ENCODE measurements around the gene JAM3. TPM values are rescaled to one million over a fixed set of nuclear protein-coding genes. Genes with fewer than 3 reads are reported as not detected.

The JAM3 gene
- polyA plus RNA-seq, 1 of the 3 experiments (the other 2 are of a cell fraction) = 56.8 TPM

DNA sequence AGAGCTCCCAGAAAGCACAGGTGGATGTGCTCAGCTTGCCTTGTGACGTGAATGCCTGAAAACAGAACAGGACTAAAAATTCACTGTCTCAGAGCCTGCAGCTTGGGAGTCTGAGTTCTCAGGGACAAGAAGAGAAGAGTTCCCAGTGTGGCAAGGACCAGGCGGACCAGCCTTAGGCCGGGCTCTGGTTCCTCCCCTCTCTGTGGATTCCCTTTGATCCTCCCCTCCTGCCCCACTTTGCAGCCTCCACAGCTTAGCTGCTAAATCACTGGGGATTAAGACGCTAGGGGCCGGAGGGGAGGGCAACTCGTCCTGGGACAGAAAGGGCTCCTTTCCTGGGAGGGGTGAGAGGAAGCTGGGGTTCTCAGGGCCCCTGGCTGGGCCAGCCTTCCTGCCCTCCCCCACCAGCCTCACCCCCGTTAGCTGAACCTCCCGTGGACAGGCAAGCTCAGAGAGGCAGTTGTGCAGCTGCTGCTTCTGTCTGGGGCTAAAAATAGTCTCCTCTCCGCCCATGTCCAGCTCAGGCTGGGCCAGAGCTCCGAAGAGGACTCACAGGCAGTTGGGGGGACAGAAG, 29.9 kb upstream of the JAM3 start (continued):
- TF ChIP-seq USF1 (IDR thresholded peaks at IDR 0.05; ENCODE audit: borderline replicate concordance, low read depth) = no peak
- no peak for TF ChIP-seq RCOR1 (IDR thresholded peaks at IDR 0.05; ENCODE audit: low read length)
- no peak for TF ChIP-seq NFIC (IDR thresholded peaks at IDR 0.05; ENCODE audit: borderline replicate concordance)
- no peak for TF ChIP-seq MXI1 (IDR thresholded peaks at IDR 0.05; ENCODE audit: low read depth, low read length)
- no peak for TF ChIP-seq ZBTB33 (IDR thresholded peaks at IDR 0.05; ENCODE audit: borderline replicate concordance, low read depth)
- no peak for TF ChIP-seq ELF1 (IDR thresholded peaks at IDR 0.05)

DNA sequence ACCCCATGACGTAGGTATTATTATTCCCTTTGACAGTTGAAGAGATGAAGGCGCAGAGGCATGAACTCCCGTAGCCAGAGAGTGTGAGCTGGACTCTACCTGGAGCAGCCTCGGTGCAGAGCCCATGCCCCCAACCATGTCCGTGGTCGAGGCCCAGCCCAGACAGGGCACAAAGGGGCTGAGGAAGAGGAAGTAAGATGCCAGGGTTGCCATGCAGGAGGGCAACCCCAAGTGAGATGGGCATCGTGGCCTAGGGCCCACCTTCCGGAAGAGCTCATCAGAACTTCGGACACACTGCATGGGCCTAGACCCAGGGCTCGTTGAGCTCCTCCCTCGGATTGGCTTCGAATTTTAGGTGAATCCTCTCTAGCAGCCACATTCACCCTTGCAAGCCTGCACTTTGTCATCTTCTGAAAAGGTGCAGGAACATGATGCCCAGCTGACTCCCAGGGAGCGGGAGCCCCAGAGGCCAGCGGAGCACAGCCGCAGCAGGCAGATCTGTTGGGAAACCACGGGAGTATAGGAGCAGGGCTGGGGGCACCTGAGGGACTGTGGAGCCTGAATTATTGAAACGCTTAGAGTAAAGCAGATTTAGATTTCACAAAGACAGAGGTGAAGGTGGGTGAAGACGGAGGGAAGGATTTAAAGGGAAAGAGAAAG, 29.0 kb upstream of the JAM3 start:
- ChIA-PET CTCF (interaction anchor here (1.2 to 17.1 kb wide), 7 partner anchors 11 to 114 kb away, joined by 3 to 293 read pairs (median 6); no protein-coding TSS in a partner anchor), POLR2A (interaction anchor here (1.0 to 1.8 kb wide), 2 partner anchors 93 to 105 kb away, joined by 4 to 14 read pairs; no protein-coding TSS in a partner anchor)
- Histone ChIP-seq H3K79me2 (ENCODE audit: insufficient read depth) (no peaks in the 10 kb centered on the region), H3K9me2 (no peaks in the 10 kb centered on the region), H3K27ac (ENCODE audit: low read depth in 2 of 2, low read length in 1 of 2) (no peak overlapping the region), H3F3A (replicated peaks; ENCODE audit: insufficient read depth) (peaks cover 5% of the 10 kb centered on the region), H3K27me3 (ENCODE audit: insufficient read depth) (no peaks in the 10 kb centered on the region), H3K9me3 (no peaks in the 10 kb centered on the region), H4K20me1 (ENCODE audit: insufficient read depth) (no peaks in the 10 kb centered on the region), H3K4me3 (ENCODE audit: low read depth in 2 of 2, low read length in 1 of 2) (no peak overlapping the region), H2AFZ (ENCODE audit: low read depth) (no peak overlapping the region), H3K4me1 (ENCODE audit: control insufficient read depth in 1 of 2, insufficient read depth in 2 of 2, low read depth in 1 of 2, low read length in 1 of 2) (peaks cover 4 to 54% of the 10 kb centered on the region in 2 experiments; a peak in 2 of 4 replicates), H3K36me3 (replicated peaks in 1 of 2; ENCODE audit: control insufficient read depth in 1 of 2, insufficient read depth in 2 of 2, low read length in 1 of 2) (no peaks in the 10 kb centered on the region), H3K9ac (no peak overlapping the region), H3K4me2 (no peak overlapping the region)
- DNase-seq = no peak
- WGBS (ENCODE audit: low lambda C conversion rate) = 82% methylated on average over 15 of the region's 18 CpGs
- TF ChIP-seq POLR2AphosphoS5 (IDR thresholded peaks at IDR 0.05; ENCODE audit: low read depth, low read length) = no peak
- no peak for TF ChIP-seq ELF1 (IDR thresholded peaks at IDR 0.05)
- TF ChIP-seq PBX3 (IDR thresholded peaks at IDR 0.05) = no peak
- no peak for TF ChIP-seq USF1 (IDR thresholded peaks at IDR 0.05; ENCODE audit: borderline replicate concordance, low read depth)
